Hindlimb muscle (tissue), 1 donor: ENCODE measurements around the gene ACTL8. TPM values are rescaled to one million over a fixed set of nuclear protein-coding genes. Genes with fewer than 3 reads are reported as not detected.

Experiments used
- DNase-seq: peaks from one replicate; pipeline ENCODE4 v3.0.0-alpha.2; 2013
- polyA plus RNA-seq: library from polyadenylated mRNA; unstranded; fragments of 120-200 nt; gene quantifications from one replicate; pipeline ENCODE4 v1.2.1, GENCODE V29; 2013; ENCODE audit not compliant: insufficient read length

Gene ACTL8, protein sequence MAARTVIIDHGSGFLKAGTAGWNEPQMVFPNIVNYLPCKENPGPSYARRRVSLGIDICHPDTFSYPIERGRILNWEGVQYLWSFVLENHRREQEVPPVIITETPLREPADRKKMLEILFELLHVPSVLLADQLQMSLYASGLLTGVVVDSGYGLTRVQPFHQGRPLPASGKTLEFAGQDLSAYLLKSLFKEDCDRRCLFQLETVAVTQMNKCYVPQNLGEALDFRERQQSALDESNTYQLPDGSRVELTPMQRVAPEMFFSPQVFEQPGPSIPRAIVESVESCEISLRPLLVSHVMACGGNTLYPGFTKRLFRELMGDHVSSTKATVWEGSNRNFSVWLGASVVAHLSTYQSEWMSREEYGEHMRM
- not detected for polyA plus RNA-seq

DNA sequence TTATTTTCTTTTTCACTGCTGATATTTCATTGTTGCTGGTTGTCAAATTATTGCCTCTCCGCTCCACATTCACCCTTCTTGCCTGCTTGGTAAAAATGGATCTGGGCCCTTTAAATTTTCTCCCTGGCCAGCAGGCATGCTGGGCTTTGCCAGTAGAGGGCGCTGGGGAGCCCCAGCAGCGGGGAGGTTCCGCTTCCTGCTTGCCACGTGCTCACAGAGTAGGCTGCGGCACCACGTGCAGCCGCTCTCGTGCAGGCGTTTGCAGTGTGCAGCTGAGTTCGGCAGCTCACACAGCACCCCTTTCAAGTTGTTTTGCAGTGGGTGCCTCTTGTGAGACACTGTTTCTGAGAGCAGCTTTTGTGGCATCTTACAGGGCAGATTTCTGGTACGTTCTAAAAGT lies at the start of gene ACTL8:
Gene ACTL8, plus strand, starts transcription at position 214 of the 400 bp plus-strand sequence. CDS start 67,676 bp downstream, outside the sequence.
- DNase-seq: no peak

DNA sequence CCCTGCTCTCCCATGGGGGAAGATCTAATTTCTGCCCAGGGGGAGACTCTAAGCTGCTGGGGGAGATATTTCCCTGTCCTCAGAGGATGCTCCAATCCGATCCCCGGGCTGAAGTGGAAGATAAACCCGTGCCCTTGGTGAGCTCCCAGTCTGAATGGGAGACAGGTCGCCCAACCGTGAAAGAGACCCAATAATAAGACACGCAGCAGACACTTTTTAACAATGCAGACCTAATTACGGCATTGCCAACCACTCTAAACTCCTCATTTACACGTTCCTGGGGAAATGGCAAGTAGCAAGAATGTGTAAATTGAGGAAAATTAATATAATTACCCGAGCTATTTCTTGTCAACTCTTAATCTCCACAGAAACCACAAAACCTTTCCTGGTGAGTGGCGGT lies 48.7 kb upstream of the ACTL8 start:
- no peak for DNase-seq

DNA sequence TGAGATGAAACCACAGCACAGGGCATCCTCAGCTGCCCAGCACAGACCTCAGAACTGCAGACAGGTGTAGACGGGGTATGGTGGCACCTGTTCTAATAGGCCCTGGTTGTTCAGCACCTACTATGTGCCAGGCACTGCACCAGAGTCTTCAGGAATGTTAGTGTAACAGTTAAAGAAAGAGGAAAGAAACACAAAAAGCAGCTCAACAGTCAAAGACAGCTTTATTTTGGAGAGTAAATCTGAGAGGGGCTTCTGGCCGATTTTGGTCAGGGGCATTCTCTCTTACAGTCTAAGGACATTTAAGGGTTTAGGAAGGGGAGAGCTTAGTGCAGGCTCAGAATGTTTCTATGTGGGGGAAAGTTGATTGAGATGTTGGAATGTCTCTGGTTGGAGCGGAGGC lies 45.2 kb upstream of the ACTL8 start:
- DNase-seq: no peak

DNA sequence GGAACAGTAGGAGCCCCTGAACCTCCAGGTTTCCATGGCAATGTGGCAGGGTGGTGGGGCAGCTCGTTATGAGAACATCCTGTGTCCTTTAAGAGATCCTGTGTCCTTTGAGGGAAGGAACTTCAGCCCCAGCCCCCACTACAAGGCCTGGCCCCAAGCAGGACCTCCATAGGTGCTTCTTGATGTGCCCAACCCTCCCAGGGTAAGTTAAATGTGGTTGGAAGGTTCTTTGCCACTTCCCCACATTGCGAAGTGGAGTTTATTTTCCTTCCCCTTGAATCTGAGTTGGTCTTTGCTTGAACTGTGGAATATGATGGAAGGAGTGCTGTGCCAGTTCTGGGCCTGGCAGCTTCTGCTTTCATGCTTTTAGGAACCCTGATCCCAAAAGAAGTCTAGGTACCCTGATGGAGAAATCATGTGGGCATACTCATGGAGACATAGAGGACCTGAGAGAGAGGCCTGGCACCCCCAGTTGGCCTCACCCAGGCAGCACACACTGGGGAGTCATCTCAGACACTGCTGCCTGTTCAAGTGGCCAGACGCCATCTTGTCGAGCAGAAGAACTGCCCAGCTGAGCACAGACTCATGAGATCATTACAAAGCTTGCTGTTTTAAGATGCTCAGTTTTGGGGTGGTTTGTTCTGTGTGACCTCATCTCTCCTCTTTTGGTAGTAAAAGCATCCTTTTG lies 44.1 kb upstream of the ACTL8 start:
- DNase-seq: no peak

DNA sequence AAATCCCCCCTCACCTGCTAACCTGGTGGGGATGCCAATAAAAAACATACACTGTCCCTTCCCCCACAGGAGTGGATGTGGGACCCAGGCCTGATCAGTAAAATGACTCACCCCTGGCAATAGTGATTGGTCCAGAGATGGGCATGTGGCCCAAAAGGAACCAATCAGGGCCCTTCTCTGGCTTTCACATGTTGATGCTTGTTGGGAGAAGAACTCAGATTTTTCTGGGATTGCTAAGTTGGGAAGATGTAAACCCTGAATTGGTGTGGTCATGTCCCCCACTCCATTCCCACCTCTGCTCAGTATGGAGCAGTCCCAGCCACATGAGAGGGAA lies 43.6 kb upstream of the ACTL8 start:
- DNase-seq: no peak

DNA sequence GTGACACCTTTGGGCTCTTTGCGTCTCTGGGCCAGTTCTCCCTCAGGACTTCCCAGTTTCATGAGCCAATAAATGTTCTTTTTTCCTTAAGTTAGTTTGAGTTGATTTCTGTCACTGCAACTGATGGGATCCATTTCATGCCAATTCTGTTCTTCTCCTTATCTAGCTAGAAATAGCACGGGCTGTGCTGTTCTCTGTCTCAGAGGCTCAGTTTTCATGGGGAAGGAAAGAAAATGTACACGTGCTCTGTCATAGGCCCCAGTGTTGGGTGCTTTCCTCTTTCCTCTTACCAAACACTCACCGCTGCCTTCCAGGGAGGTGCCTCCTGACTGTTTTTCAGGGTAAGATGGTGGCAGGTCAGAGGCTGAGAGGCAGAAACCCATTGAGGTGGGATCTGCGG lies 43.2 kb upstream of the ACTL8 start:
- no peak for DNase-seq

DNA sequence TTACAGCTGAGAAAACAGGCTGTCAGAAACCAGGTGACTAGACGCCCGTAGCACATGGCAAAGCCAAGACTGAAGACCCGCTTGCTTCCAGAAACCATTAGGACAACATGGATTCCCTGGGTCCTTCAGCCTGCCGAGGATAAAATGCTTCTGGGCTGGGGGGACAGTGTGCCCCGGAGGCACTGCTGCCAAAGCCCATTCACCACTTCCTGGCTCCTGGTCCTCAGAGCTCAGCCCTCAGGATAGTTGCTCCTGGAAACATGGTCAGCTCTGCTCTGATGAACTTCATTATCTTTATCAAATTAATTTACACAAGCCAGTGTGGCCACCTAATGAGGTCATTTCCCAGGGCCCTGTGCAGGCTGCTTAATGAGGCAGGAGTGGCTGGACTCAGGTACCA lies 41.1 kb upstream of the ACTL8 start:
- DNase-seq: no peak

DNA sequence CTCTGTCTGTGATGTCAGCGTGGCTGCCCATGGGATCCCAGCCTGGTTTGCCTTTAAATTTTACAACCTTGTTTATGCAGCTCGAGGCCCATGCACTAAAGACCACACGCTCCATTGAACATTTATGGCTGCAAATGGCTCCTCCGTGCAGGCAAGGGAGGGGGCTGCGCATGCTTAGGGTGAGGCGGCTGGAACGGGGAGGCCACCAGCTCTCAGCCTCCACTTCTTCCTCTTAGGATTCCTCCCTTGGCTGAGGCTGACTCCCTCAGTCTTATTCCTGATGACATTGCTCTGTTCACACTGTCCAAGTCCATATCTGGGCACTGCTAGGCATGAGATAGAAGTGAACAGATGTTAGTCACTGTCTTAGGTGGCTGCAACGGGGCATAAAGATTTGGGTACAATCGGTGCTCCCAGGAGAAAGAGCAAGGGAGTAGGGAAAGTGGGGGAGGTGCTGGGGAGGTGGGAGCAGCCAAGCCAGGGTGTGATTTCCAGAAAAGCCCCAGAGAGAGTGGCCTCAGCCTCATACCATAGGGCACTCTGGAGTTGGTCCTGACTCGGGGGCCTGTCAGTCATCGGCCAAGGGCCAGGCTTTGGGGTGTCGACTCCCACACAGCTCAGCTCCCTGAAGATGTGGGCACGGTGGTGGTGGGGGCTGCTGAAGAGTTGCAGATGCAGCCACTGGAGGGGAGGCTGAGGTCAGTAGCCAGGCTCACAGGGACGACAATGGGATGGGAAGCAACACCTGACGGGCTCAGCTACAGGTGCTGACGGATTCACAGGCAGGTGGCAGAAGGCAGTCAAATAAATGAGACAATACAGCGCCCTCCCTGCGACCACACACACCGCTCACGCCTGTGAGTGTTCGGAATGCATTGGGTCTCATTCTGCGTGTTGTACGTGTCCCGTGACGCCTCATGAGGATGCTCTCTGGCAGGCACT lies 37.3 kb upstream of the ACTL8 start:
- no peak for DNase-seq

DNA sequence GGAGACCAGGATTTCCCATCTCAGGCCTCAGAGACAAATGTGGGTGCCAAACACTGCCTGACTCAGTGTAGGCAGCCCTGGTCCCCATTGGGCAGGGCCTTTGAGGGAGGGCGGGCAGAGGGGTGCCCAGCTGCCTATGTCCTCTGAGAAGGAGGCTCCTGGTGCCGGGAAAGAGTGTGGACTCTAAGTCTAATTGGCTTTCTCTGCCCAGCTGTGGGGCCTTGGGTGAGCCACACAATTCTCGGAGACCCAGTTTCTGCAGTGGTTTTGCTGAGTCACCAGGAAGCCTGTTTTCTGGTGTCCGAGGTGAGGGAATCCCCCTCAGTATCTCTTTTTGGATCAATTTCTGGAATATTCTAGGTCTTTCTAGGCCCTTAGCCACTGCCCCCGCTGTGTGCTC lies 35.3 kb upstream of the ACTL8 start:
- DNase-seq: no peak

DNA sequence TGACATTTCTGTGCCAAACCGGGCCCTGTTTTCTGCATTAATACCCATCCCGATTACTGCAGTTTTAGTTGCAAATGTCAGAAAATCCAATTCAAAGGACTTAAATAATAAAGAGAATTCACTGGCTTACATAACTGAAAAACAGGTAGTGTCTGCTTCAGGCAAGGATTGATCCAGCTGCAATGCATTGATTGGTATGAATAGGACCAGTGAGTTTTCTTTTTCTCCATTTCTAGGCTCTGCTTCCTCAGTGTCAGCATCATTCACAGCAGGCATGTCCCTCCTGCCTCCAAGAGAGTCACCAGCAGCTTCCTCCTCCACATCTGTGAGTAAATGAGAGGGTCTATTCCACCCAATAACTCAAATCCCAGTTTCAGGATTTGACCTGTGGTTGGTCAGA lies 33.7 kb upstream of the ACTL8 start:
- no peak for DNase-seq

DNA sequence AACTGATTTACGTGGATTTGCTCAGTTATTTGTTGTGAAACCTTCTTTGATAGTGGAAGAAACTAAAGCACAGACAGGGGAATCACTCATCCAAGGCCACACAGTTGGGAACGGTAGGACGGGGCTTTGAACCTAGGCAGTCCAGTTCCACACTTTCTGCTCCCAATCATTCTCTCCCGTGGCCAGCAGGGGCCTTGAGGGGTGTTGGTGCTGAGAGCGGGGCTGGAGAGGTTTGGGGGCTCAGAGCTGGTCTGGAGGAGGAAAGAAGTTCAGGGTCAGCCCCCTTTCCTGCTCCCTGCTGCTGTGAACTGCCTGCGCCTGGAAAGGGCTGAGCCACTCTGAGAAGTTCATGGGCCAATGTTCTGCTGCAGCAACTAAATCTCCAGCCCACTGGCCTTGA lies 31.4 kb upstream of the ACTL8 start:
- DNase-seq: no peak

DNA sequence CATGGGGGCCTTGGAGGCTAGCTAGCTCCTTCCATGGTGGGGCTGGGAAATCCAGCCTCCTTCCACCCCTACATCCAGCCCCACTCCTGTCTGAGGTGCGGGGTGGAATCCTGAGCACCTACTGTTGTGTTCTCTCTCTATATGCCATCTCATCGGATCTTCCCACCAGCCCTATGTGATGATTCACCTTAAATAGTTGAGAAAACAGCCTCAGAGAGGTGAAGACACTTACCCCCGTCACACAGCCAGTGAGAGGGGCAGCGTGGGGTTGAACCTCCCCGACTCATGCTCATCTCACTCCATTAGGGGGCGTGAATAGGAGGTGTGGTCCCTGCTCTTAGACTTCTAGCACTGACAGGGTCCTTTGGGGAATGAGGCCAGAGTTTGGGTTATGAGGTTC lies 31.0 kb upstream of the ACTL8 start:
- no peak for DNase-seq

DNA sequence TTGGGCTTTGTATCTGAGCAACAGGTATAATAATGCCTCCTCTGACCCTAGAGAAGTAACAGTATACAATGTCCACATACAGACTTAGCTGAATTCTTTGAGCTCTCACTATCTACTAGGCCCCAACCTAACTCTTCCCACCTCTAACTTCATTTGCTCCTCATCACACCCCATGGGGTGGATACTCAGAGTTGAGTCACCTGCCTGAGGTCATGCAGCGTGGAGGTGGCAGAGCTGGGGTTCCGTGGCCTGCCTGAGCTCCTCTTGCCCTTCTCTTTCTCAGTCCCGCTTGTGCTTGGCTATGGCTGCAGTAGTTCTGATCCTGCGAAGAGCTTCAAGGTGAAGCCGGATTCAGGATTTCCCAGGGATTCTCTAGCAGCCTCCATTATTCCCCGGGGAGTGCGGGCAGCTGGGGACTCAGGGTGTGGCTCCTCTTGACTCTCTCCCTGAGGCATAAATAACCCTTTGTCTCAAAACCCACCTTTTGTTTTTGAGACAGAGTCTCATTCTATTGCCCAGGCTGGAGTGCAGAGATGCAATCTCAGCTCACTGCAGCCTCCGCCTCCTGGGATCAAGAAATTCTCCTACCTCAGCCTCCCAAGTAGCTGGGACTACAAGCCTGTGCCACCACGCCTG lies 29.9 kb upstream of the ACTL8 start:
- DNase-seq: no peak

DNA sequence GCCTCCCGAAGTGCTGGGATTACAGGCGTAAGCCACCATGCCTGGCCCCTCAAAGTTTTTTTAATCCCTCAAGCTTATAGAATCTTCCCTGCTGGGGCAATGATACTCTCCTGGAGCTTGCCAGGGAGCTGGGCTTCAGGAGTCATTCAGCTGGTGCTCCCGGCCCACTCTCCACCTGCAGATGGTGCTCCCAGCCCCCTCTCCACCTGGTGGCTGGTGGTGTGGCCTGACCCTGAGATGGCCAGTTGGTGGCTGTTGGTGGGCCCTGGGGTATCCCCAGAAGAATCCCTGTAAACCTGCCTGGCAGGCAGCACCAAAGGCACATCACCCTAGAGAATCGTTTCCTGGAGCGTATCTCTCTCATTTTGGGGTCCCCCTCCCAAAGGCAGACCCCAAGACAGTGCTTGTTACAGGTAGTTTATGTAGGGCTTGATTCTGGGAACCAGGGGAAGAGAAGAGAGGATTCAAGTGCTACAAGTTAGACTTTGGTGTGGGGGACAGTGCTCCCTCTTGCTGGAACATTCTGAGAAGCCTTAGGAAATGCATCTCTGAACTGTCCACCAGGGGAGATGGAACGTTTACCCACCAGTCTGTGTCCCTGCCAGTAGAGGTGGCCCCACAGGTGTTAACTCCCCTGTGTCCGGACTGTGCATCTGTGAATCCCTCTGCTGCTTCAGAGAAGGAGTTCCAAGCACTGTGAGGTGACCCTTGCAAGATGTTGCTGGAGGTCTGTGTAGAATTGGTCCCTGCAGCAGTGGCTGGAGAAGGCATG lies 29.1 kb upstream of the ACTL8 start:
- DNase-seq: no peak

DNA sequence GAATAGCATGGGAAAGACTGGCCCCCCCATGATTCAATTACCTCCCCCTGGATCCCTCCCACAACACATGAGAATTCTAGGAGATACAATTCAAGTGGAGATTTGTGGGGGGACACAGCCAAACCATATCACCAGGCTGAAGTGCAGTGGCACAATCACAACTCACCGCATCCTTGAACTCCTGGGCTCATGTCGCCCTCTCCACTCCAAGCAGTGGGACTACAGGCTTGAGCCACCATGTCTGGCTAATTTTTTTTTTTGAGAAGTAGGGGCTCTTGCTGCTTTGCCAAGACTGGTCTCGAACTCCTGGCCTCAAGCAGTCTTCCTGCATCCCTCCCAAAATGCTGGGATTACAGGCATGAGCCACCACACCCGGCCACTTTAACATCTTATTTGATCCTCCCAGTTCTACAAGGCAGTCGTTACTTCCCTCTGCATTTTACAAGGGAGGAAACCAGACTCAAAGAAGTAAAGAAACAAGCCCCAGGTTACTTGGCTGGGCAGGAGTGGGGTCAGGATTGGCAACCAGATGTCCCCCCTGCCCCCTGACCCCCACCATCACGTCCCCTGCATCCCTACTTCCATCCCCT lies 26.9 kb upstream of the ACTL8 start:
- no peak for DNase-seq

DNA sequence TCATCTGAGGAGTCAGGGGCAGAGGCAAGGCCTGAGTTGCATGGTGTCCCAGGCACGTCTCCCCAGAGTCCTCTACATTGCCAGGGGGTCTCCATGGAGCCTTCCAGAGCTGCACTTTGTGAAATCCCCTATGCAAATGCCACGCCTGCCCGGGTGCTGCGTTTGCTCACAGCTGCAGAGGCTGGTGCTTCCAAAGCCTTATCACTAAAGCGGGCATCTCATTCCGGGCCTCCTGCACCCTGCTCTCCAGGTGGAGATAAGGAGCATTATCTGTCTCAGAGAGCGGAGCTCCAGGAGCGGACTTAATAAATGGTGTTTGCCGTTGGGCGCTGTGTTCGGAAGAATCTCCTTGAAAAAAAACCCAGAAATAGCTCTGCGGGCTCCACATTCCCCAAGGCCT lies 25.9 kb upstream of the ACTL8 start:
- no peak for DNase-seq

DNA sequence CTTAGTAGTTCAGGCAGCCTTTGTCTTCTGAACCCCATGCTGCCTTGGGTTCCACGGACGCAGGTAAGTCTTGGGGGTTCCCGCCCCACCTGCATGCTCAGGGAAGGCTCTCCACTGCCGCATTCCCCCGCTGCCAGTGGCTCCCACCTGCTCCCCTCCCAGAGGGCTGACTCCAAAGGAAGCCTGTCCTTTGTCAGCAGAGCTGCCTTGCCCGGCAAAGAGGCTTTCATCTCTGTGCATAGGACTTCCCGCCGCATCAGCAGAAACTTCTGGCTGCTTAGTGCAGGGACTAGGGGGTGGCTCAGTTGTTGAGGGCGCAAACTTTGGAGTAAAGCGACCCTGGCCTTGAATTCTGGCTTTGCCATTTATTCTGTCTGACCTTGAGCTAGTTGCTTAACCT lies 25.2 kb upstream of the ACTL8 start:
- no peak for DNase-seq

DNA sequence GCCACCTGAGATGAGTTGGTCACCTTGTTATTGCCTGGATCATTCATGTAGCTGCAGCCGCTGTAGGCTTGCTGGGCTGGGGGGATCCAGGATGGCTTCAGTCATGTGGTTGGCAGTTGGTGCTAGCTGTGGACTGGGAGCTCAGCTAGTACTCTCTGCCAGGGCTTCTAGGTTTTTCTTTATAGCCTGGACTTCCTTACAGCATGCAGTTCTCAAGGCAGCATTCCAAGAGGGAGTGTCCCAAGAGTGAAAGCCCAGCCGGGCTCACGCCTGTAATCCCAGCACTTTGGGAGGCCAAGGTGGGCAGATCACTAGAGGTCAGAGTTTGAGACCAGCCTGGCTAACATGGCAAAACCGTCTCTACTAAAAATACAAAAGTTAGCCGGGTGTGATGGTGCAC lies 23.7 kb upstream of the ACTL8 start:
- no peak for DNase-seq

DNA sequence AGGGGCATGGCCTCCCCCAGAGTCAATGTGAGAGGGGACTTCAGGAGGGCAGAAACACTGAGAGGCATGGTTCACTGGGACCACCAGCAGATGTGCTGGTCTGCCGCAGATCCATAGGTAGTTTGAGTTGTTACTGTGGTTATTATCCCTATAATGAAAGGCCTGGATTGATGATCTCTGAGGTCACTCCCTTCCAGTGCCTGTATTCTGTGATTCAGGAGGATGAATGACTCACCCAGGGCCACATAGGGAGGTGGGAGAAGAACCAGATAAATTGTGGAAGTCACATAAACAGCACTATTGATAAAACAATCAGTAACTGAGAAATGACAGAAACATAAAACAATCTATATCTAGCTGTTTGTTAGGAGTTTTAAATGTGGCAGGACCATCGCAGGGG lies 22.7 kb upstream of the ACTL8 start:
- no peak for DNase-seq

DNA sequence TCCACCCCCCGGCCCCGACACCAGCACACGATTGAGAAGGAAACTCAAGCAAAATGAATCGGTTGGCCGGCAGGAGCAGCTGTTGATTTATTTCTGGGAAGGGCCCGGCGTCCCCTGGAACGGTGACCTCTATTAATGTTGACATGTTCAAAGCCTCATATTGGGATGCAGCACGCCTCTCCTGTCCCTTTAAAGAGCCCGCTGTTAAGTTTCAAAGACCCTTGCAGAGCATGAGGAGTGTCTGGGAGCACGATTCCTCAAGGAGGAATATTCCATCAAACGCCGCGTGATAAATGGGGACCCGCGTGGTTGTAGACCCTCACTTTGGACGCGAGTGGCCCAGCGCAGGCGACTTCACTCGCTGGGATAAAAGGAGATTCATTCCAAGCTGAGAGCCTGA lies 21.5 kb upstream of the ACTL8 start:
- DNase-seq: no peak

DNA sequence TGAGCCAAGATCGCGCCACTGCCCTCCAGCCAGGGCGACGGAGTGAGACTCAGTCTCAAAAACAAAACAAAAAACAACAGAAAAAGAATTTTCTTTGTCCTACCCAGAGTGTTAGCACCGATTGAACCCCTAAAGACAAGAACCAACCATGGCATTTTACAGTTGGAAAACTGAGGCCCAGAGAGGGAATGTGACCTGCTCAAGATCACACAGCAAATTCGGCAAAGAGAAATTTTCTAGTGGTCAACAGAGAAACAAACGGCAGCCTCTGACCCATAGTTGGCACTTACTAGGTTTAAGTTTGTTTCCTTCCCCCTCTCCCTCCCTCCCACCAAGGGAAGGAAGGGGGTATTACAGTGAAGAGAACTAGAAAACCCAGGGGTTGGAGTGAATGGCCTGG lies 20.5 kb upstream of the ACTL8 start:
- no peak for DNase-seq

DNA sequence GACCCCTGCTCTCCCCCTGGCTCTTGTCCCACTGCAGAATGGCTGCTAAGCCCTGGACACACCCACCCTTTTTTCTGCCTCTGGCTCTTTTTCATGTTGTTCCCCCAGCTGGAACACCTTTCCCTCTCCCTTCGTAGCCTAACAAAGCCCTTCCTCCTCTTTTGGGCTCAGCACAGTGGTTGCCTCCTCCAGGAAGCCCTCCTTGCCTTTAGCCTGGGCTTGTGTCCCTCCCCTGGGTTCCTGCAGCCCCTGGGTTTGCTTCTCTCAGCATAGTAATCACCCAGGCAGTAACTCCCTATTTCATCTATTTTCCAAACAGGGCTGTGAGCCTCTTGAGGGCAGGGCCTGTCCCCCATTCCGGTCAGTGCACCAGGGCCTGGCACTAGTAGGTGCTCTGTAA lies 19.8 kb upstream of the ACTL8 start:
- DNase-seq: no peak
